GM18505 (cell line): ENCODE measurements around the gene MAGEA4.

ENCODE experiments used
- ATAC-seq: cut with Tn5 transposase; IDR thresholded peaks from one replicate; pipeline ENCODE4 v1.9.1; 2021; ENCODE audit not compliant: unreplicated experiment
- POLR2A ChIP-seq: IDR thresholded peaks from 4 replicates; pipeline ENCODE4 v1.6.1; 2011; ENCODE audit warnings: borderline replicate concordance; ENCODE audit not compliant: insufficient read depth, insufficient read length; ENCODE audit errors: extremely low read depth

MAGEA4 gene

DNA sequence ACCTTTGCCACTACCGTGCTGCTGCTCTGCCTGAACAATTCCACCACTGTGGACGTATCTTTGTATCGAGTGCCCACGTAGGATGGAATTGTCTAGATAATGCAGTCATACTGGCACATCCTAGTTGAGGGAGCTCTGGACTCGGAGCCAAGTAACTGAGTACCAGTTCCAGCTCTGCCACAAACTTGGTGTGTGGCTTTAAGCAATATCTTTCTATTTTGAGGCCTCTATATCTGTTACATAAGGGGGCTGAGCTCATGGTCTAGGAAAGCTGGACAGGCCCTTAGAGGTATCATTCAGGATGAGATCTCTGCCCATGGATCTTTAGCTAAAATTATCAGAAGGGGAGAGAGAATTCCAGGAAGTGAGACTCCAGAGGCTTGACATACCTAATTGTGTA lies 49.3 kb downstream of the MAGEA4 start:
- no peak for ATAC-seq
- no peak for TF ChIP-seq POLR2A

DNA sequence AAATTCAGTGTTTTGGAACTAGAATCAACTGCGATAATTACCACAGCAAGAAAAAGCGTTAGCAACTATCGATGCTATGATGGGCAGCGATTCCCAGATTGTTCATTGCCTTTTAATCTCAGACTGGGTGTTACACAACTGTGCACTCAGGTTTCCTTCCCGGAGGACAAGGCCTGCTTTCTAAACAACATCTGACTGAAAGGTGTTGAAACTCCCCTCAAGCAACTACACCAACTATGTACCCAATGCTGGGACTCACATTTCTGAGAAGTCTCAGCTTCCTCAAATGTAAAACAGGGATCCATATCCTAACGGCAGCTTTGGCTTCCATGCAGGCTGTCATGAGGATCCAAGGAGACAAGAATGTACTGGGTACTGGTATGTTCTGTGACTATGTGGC lies 53.5 kb downstream of the MAGEA4 start:
- TF ChIP-seq POLR2A: no peak
- ATAC-seq: no peak

DNA sequence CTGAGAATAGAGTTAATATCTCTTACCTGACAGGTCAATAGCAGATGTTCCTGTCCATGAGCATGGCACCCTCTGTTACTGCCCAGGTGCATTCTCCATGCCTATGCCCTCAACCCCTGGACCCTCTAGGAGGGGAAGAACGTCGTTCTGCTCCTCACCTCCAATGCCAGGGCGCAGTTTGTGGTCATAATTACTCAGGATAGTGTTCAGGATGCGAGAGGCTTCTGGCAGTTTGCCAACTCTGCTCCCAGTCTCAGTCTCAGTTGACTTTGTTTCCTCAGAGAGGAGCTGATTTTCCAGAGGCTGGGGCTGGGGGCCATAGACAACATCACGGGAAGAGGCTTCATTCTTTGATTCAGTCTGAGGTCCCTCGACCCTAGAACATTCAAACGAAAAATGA lies 57.3 kb downstream of the MAGEA4 start:
- ATAC-seq: no peak
- TF ChIP-seq POLR2A: no peak

DNA sequence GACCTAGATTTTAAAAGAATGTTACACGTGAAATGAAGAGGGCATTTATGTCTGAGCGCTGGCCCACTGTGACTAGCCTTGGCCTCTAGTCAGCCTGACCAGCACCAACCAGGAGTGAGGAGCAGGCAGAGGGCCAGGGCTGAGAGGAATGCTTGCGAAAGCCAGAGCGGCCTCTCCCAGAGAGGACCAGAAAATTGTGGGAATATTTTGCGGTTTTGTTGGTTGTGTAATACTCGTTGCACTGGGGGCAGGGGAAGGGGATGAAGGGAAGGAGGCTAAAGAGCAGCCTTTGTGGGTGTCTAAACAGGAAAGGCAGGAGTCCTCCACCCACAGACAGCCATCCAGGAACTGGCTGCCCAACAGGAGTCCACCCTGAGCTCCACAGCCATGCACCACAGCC lies 58.0 kb downstream of the MAGEA4 start:
- ATAC-seq: no peak
- TF ChIP-seq POLR2A: no peak

DNA sequence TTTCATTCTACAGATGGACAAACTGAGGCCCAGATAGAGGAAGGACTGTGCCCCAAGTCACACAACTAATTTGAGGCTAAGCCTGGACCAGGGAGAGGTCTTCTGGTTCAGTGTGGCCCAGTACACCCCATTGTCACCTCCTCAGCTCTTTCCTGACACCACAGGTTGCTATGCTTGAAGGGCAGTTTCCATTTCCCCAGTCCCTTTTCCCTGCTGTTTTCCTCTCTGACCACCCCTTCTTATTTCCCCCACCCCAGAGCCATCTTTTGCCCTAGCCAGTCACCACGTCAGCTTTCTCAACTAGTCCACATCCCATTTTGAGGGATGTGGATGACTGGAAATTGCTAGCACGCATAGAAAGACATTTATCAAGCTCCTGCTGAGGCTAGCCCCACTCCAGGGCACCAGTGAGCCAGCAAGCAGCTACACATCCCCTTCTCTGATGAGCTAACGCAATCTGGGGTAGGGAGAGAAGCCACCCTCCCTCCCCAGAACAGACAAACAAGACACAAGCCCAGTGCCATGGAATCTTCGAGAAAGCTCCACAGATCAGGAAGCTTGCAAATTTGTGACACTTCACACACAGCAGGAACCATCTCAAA lies 60.5 kb downstream of the MAGEA4 start:
- ATAC-seq: no peak
- no peak for TF ChIP-seq POLR2A

DNA sequence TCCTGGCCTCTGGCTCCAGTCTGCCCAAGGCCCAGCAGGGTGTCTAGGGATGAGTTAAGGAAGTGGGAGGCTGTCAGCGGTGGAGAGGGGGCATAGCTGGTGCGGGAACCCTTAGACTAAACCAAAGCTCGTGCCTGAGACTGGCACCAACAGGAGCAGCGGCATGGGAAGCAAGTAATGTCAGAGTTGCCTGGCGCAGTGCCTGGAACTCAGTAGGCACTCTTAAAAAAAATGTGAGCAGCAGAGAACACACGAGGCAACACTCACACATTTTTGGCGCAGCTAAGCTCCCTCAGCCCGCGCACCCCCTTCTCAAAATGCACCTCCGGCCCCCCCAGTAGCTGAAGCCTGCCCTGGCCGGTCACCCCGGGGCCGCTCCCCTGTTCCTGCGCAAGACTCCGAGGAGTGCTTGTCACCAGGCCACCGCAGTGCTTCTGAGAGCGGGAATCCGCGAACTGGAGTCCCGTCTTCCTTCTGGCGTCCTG lies 61.2 kb downstream of the MAGEA4 start:
- no peak for TF ChIP-seq POLR2A
- no peak for ATAC-seq
